ENCODE data around the gene ANXA6.

GRCh38 chr5:151101746-151102145 lies 55.8 kb downstream of the ANXA6 start:
- TF ChIP-seq POLR2A (IDR thresholded peaks at IDR 0.05; ENCODE audit: low read length) = no peak
- TF ChIP-seq GATA1 (IDR thresholded peaks at IDR 0.05; ENCODE audit: low read depth, low read length) = no peak
